Stimulated activated CD8-positive, alpha-beta memory T cell treated with anti-CD3 and anti-CD28 coated beads, Interleukin-15, amount 100 ng/mL, for 4 hours (primary cell): ENCODE data around the gene TBC1D32.
"Not testable (repeated sequence)": the region's sequence is repeated elsewhere in the genome, so short reads cannot be mapped to it uniquely, and the experiment has no call there.

Experiments
- DNase-seq, 2 donors: peaks; one replicate each; pipeline ENCODE4 v3.0.0-alpha.2; 2020; ENCODE audit warnings: low read depth in 2 of 2

Gene TBC1D32

DNA sequence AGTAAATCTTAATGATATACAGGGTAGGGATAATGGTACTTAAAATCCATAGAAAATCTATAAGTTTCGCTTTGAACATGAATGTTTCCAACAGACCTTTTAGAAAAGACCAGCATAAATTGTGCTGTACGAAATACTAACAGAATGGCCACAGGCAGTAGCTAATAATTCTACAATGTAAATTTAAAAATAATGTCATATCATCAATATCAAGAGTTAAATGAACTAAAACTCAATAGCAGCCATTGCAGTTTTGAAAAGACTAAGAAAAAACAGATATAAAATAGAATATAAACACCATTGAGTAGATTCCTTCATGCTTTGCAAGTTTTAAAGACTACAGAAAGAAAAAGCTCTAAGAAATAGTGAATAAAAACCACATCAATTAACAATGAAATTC, 14.7 kb downstream of the TBC1D32 start:
- DNase-seq: no peak

- no peak for DNase-seq
These were observed 15.1 kb downstream of the TBC1D32 start for GRCh38 chr6:121319112-121319553.

GRCh38 chr6:121314381-121315112, 19.7 kb downstream of the TBC1D32 start:
- DNase-seq: no peak

GRCh38 chr6:121311814-121312213, 22.5 kb downstream of the TBC1D32 start:
- DNase-seq: not testable (repeated sequence)

DNA sequence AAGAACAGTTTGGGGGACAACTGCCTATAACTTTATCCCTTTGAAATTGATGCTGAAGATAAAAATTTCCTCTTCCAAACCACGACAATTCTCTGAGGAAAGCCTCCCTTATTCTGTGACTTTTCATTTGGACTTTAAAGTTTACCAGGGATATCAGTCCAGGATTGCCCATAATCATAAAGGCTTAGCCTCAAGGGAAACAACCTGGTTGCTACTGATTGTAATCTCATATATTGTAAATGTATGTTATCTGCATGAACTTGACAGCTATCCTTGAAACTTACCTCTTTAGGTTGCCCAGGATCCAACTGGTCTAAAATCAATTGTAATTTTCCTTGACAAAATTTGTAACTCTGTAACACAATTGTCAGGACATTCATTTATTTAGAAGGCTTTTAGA, 23.8 kb downstream of the TBC1D32 start:
- no peak for DNase-seq

GRCh38 chr6:121309768-121310469, 24.4 kb downstream of the TBC1D32 start:
- no peak for DNase-seq

DNA sequence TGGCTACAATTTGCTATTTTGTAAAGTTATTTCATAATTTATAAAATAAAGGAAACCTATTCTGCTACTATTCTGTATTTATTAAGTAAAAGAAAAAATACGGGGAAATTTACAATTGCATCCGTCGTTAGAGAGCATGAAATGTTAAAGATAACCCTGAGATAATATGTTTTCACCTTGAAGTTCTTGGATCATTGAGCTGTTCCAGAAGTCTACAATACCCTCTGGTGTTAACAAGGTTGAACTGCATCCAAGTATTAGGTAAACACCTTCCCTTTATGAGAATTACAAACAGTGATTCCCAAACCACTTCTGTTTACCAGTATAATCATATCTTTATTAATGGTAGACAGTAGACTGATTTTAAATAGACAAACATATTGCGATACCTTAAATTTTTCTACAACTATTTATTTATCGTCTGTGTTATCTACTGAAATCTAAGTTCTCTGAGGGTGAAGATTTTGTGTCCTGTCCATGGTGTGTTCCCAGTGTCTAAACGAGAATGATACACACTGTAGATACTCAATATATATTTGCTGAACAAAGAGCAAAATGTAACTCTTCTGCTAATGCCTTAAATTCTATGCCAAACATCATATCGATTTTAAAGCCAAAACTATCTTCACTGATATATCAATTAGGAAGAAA, 28.2 kb downstream of the TBC1D32 start:
- no peak for DNase-seq

DNA sequence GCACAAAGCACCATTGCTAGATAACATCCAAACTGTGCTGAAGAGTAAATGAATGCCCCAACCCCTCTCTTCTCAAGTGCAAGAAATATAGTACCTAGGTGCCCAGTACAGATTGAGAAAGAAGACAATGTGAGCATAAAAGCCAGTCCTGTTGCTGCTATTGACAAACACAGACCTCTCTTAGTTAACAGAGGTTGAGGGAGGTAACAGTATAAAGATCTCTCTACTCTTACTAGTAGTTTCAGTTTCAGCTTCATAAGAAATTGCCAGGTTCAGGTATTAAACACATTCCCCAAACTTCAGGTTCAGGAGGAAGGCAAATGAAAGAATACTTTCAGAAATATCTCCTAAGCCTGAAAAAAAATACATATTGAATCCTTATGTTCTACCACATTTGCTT, 31.4 kb downstream of the TBC1D32 start:
- DNase-seq: no peak

GRCh38 chr6:121301156-121301555, 33.1 kb downstream of the TBC1D32 start:
- not testable (repeated sequence) for DNase-seq

GRCh38 chr6:121297694-121298093, 36.6 kb downstream of the TBC1D32 start:
- DNase-seq: no peak

- DNase-seq: no peak
These were observed 49.2 kb downstream of the TBC1D32 start for GRCh38 chr6:121285041-121285440.

DNA sequence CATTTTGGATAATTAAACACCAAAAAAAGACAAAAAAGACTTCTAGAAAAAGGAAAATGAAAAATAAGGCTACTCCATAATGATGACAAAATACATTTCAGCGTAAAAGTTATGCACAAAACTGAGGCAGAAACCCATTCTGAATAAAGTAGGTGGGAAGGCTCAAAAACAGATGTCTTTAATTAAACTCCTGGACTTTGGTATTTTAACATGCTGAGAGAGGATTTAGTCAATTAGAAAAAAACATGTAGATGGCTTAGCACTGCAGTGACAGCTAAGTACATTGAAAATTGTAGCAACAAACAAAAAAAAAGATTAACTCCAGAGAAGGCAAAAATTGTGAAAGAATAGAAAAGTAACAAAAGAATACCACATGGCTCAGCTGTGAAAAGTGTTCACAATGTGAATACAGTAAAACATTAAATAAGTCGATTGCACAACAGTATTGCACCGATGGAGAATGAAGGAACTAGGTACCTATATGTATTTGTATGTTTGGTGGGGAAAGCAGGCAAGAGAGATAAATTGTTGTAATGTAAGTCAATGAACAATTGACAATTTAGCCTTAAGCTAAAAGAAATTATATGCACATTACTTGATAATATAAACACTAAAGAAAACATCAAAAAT, 59.5 kb downstream of the TBC1D32 start:
- no peak for DNase-seq

DNA sequence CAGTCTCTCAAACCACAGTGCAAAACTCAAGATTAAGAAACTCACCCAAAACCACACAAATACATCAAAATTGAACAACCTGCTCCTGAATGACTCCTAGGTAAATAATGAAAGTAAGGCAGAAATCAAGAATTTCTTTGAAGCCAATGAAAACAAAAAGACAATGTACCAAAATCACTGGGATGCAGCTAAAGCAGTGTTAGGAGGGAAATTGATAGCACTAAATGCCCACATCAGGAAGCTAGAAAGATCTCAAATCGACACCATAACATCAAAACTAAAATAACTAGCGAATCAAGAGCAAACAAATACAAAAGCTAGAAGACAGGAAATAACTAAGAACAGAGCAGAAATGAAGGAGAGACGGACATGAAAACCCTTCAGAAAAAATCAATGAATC, 70.5 kb downstream of the TBC1D32 start:
- DNase-seq: no peak

GRCh38 chr6:121260651-121261102, 73.6 kb downstream of the TBC1D32 start:
- no peak for DNase-seq

- DNase-seq: no peak
These were observed 86.9 kb downstream of the TBC1D32 start for GRCh38 chr6:121247386-121247785.

- no peak for DNase-seq
These were observed 91.9 kb downstream of the TBC1D32 start for GRCh38 chr6:121242386-121242785.

- no peak for DNase-seq
These were observed 96.4 kb downstream of the TBC1D32 start for GRCh38 chr6:121237859-121238258.

- no peak for DNase-seq
These were observed 97.3 kb downstream of the TBC1D32 start for GRCh38 chr6:121236984-121237383.

DNA sequence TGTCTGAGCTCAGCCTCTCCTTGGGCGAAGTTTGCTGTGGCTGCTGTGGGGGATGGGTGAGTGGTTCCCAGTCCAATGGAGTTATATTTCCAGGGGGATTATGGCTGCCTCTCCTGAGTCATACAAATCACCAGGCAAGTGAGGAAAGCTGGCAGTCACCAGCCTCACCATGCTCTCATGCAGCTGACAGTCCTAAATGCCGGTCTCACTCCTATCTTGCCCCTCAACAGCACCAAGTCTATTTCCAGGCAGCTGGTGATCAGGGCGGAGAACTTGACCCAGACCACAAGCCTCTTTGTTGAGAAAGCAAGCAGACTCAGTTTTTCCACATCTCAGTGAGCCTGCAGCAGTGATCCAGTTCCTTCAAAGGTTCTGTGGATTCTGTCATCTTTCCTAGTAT, 98.9 kb downstream of the TBC1D32 start:
- DNase-seq: no peak

DNA sequence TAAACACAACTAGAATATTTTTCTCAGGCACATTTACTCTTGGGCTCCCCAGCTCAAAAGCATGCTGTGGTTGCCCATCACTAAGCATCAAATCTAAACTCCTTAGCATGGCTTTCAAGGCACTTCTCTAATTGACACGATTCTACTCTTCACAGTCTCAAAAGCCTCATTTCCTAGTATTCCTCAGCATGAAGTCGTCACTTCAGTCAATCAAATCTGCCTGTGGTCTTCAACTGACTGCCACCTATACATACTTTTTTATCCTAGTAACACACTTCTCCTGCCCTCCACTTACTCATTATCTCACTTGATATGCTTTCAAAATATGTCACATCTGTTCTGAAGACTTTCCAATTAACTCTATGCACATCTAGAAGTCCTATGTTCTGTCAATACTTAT, 110.3 kb downstream of the TBC1D32 start:
- DNase-seq: no peak

DNA sequence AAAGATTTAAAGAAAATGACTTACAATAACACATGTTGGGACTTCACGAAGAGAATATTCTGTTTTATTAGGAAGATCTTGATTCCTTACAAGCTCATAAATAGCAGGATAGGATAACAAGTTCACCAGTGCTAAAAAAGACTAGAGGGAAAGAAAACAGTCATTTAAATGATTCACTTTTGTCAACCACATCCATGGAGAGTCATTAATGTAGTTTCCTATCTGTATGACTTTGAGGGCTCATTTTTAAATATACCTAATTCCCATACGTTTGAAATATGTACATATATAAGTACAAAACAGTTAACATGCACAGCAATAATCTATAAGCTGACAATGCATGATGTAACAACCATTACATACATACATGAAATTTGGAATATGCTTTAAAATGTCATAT, 111.1 kb downstream of the TBC1D32 start:
- no peak for DNase-seq

DNA sequence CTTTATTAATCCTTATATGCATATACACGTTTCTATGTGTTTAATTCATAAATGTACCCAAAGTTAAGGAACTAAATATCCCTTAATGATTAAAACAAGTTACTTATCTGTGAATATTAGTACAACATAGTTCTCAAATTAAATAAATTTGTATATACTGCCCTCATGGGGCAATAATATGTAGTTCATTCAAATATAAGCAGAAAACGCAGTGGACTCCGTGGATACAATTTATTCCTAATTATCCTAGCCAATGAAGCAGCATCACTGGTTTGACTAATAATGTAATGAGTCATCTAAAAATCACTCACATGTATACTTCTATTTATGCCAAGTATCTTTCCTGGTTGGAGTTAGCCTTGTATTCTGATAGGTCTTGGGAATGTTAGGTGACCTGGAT, 111.6 kb downstream of the TBC1D32 start:
- DNase-seq: no peak
